ENCODE measurements around the gene LARP1B.

DNA sequence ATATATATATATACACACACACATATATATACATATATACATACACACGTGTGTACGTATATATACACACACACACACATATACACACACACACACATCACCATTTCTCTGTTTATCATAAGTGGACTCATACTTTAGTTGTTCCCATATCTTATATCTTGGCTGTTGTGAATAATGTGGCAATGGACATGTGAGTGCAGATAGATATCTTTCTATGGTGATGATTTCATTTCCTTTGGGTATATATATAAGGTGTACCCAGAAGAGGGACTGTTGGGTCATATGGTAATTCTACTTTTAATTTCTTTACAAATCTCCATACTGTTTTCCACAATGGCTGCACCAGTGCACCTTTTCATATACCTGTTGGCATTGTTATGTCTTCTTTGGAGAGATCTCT lies 105.9 kb downstream of the LARP1B start:
- TF ChIP-seq, protein P1, sequence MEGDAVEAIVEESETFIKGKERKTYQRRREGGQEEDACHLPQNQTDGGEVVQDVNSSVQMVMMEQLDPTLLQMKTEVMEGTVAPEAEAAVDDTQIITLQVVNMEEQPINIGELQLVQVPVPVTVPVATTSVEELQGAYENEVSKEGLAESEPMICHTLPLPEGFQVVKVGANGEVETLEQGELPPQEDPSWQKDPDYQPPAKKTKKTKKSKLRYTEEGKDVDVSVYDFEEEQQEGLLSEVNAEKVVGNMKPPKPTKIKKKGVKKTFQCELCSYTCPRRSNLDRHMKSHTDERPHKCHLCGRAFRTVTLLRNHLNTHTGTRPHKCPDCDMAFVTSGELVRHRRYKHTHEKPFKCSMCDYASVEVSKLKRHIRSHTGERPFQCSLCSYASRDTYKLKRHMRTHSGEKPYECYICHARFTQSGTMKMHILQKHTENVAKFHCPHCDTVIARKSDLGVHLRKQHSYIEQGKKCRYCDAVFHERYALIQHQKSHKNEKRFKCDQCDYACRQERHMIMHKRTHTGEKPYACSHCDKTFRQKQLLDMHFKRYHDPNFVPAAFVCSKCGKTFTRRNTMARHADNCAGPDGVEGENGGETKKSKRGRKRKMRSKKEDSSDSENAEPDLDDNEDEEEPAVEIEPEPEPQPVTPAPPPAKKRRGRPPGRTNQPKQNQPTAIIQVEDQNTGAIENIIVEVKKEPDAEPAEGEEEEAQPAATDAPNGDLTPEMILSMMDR (IDR thresholded peaks at IDR 0.05): no peak
- no peak for TF ChIP-seq EZH2 (IDR thresholded peaks at IDR 0.05; ENCODE audit: borderline replicate concordance, insufficient read depth, low read depth, low read length, poor library complexity, severe bottlenecking)

Measured in B cell (primary cell).